GM12873 (cell line): Measurements from ENCODE around the gene STXBP4.

Experiments used
- CTCF ChIP-seq: IDR thresholded peaks from 2 replicates; pipeline ENCODE4 v1.5.1; 2012; ENCODE audit warnings: low read depth, mild to moderate bottlenecking, moderate library complexity, low read length, control low read depth; ENCODE audit not compliant: insufficient read depth; ENCODE audit errors: missing control alignments

STXBP4 gene

GRCh38 chr17:54935471-54935870 lies 33.1 kb upstream of the STXBP4 start:
- no peak for TF ChIP-seq CTCF

- TF ChIP-seq CTCF = no peak
Observed at GRCh38 chr17:54937018-54937417, 31.5 kb upstream of the STXBP4 start.

GRCh38 chr17:54937426-54937825 lies 31.1 kb upstream of the STXBP4 start:
- TF ChIP-seq CTCF = no peak

DNA sequence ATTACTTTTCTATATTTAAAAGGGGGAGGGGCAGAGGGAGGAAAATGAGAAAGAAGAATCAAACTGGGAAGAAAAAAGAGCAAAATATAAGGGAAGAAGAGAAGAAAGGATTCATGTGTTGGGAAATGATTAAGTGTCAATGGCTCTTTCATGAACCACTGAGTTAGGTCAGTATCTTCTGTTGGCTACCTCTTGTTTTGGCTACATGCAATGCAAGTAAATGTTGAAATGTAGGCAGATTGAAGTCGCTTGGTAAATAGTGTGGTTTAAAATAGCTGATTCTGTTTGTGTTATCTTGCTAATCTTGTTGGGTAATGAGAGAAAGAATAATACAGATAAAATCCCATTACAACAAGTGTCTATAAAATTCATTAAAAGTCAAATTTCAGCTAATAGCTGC lies 27.3 kb upstream of the STXBP4 start:
- TF ChIP-seq CTCF = no peak

- no peak for TF ChIP-seq CTCF
Observed at GRCh38 chr17:54944796-54945195, 23.8 kb upstream of the STXBP4 start.

DNA sequence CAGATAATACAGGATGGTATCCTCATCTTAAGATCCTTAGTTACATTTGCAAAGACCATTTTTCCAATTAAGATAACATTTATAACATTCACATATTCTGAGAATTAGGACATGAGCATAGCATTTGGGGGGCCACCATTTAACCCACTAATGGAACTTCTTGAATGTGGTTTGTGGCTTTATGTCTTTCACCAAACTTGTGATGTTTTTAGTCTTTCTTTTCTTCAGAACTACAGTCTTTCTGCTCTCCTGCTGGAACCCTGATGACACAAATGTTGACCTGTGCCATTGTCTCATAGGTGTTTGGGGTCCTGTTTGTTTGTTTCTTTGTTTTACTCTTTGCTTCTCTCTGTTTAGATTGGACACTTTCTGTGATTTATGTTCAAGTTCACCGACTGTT lies 23.3 kb upstream of the STXBP4 start:
- no peak for TF ChIP-seq CTCF

DNA sequence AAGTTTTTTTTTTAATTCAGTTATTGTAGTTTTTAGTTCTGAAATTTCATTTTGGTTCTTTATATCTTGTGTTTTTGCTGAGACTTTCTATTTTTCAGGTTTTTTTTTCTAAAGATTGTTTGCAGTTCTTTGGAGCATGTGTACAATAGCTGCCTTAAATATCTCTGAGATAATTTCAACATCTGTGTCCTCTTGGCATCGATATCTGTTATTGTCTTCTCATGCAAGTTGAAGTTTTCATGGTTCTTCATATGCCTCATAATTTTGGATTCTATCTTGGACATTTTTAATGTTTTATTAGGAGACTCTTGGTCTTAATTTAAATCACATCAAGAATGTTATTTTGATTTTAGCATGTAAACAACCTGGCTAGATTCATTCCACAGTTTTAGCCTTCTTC lies 22.9 kb upstream of the STXBP4 start:
- no peak for TF ChIP-seq CTCF
